Glomerular visceral epithelial cell (primary cell): ENCODE results near the gene SOX4.
A peak's percentile ranks its signal among the peaks of the same experiment; 100 is the strongest.

Source experiments
- DNase-seq: peaks from one replicate; pipeline ENCODE4 v3.0.0-alpha.2; 2016; ENCODE audit errors: extremely low spot score

Gene SOX4

GRCh38 chr6:21613809-21614208 lies 20.3 kb downstream of the SOX4 start:
- no peak for DNase-seq

- no peak for DNase-seq
Measured at GRCh38 chr6:21614226-21614625, 20.7 kb downstream of the SOX4 start.

GRCh38 chr6:21615504-21615903 lies 22.0 kb downstream of the SOX4 start:
- DNase-seq, result no peak

GRCh38 chr6:21616005-21616404 lies 22.5 kb downstream of the SOX4 start:
- no peak for DNase-seq

DNA sequence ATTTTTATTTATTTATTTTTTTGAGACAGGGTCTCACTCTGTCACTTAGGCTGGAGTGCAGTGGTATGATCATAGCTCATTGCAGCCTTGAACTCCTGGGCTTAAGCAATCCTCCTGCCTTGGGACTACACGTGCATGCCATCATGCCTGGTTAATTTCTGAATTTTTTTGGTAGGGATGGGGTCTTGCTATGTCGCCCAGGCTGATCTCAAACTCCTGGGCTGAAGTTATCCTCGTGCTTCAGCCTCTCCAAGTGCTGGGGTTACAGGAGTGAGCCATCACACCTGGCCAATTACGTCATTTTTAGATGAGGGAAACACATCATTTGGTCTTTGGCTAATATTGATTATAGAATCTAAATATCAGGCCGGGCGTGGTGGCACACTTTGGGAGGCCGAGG lies 32.1 kb downstream of the SOX4 start:
- no peak for DNase-seq

GRCh38 chr6:21626756-21627155 lies 33.2 kb downstream of the SOX4 start:
- no peak for DNase-seq

- no peak for DNase-seq
Measured at GRCh38 chr6:21628160-21628559, 34.6 kb downstream of the SOX4 start.

- no peak for DNase-seq
Measured at GRCh38 chr6:21633511-21634109, 40.1 kb downstream of the SOX4 start.

DNA sequence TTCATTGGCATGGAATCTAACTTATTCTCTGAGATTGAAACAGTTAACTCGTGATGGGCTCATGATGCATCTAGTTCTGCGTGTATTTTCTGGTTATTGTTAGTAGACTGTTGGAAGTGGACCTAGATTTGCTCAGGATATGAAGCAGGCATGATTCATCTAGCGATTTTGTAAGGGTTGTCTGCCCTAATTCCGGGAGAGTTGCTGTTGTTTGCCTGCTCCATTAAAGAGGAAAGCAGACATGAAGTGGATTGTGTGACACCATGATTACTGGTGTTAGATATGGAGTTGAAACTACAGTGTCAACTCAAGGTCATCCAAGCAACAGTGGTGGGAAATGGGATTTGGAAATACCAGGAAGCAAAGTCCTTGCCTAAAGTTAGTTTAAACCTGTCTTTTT lies 41.0 kb downstream of the SOX4 start:
- peak; percentile 53 for DNase-seq

- no peak for DNase-seq
Measured at GRCh38 chr6:21636876-21637275, 43.3 kb downstream of the SOX4 start.

GRCh38 chr6:21639316-21639715 lies 45.8 kb downstream of the SOX4 start:
- no peak for DNase-seq
